Measurements from ENCODE around the gene SLC22A31. TPM values are rescaled to one million over a fixed set of nuclear protein-coding genes. Genes with fewer than 3 reads are reported as not detected.
A peak's percentile ranks its signal among the peaks of the same experiment; 100 is the strongest.

Gene SLC22A31
- total and polyA plus RNA-seq, 8 donors = 0.70 to 283 (median 1.8) TPM

- ATAC-seq (peak; percentile 92), DNase-seq (peak; percentile 69 to 97 (median 94))
- Histone ChIP-seq H3K4me3 (peak within 1 kb of the TSS; percentile 19 to 31), H3K9me3 (no peaks in the 10 kb centered on the region), H3K4me1 (peaks cover 10 to 24% of the 10 kb centered on the region in 2 donors), H3K27ac (no peak within 1 kb of the TSS), H3K36me3 (no peaks in the 10 kb centered on the region), H3K27me3 (peaks cover 0 to 89% of the 10 kb centered on the region in 2 donors)
- intact Hi-C loops (cut with DNase I) = no loop called here
- no peak for TF ChIP-seq CTCF (IDR thresholded peaks at IDR 0.05)
These were observed 28.8 kb downstream of the SLC22A31 start, which contains the start of gene CDH15 for GRCh38 chr16:89171216-89172170. Gene CDH15 (plus strand): TSS chr16:89171748. CDS start chr16:89171832, 84 bp downstream.

- peaks cover 10 to 24% of the 10 kb centered on the region in 2 donors for H3K4me1 ChIP-seq
- H3K27ac ChIP-seq = no peak overlapping the region
- H3K27me3 ChIP-seq = peaks cover 0 to 83% of the 10 kb centered on the region in 2 donors
- intact Hi-C loops (cut with DNase I) = no loop called here
- peak overlapping the region; percentile 19 to 31 for H3K4me3 ChIP-seq
- H3K9me3 ChIP-seq = no peaks in the 10 kb centered on the region
- no peaks in the 10 kb centered on the region for H3K36me3 ChIP-seq
- TF ChIP-seq CTCF (IDR thresholded peaks at IDR 0.05) = no peak
- ATAC-seq (peak; percentile 57), DNase-seq (peak in 2 of 4 donors; percentile 75 to 86)
These were observed 29.8 kb downstream of the SLC22A31 start for GRCh38 chr16:89170346-89171215.

- no peak overlapping the region for H3K27ac ChIP-seq
- DNase-seq (peak in 1 of 4 donors; percentile 67), ATAC-seq (no peak)
- H3K27me3 ChIP-seq = peaks cover 0 to 83% of the 10 kb centered on the region in 2 donors
- intact Hi-C loops (cut with DNase I) = loop anchor here in 1 of 2 donors (5.0 kb wide), 1 partner anchor 427 kb away; no protein-coding TSS in a partner anchor
- H3K9me3 ChIP-seq = no peaks in the 10 kb centered on the region
- H3K4me1 ChIP-seq = peaks cover 10 to 24% of the 10 kb centered on the region in 2 donors
- H3K36me3 ChIP-seq = no peaks in the 10 kb centered on the region
- TF ChIP-seq CTCF (IDR thresholded peaks at IDR 0.05) = no peak
- H3K4me3 ChIP-seq = no peak overlapping the region
These were observed 30.6 kb downstream of the SLC22A31 start for GRCh38 chr16:89169778-89170177.

GRCh38 chr16:89168381-89169189 is 31.8 kb downstream of the SLC22A31 start:
- TF ChIP-seq CTCF (IDR thresholded peaks at IDR 0.05) = no peak
- H3K4me3 ChIP-seq = no peak overlapping the region
- DNase-seq (no peak), ATAC-seq (no peak)
- no peaks in the 10 kb centered on the region for H3K36me3 ChIP-seq
- H3K9me3 ChIP-seq = no peaks in the 10 kb centered on the region
- intact Hi-C loops (cut with DNase I) = loop anchor here in 1 of 2 donors (5.0 kb wide), 1 partner anchor 426 kb away; no protein-coding TSS in a partner anchor
- H3K27ac ChIP-seq = no peak overlapping the region
- peaks cover 10 to 24% of the 10 kb centered on the region in 2 donors for H3K4me1 ChIP-seq
- H3K27me3 ChIP-seq = peaks cover 0 to 86% of the 10 kb centered on the region in 2 donors
